ENCODE measurements around the gene TPRG1. TPM values are rescaled to one million over a fixed set of nuclear protein-coding genes. Genes with fewer than 3 reads are reported as not detected.

The TPRG1 gene
- total RNA-seq, 1 donor from 2014 or later: 11.6 TPM

GRCh38 chr3:189166321-189166720, 5.5 kb upstream of the TPRG1 start:
- Mint-ChIP-seq H3K27ac (peak overlapping the region; percentile 97), H3K36me3 (no peaks in the 10 kb centered on the region), H3K4me3 (peak overlapping the region; percentile 44), H3K4me1 (ENCODE audit: unreplicated experiment) (peaks cover 6% of the 10 kb centered on the region), H3K27me3 (no peaks in the 10 kb centered on the region), H3K9me3 (no peaks in the 10 kb centered on the region)
- no peak for TF ChIP-seq CTCF (conservative IDR thresholded peaks at IDR 0.05)
- DNase-seq (ENCODE audit: extremely low spot score, unreplicated experiment): no peak

- peak overlapping the region; percentile 44 for H3K4me3 Mint-ChIP-seq
- peaks cover 6% of the 10 kb centered on the region for H3K4me1 Mint-ChIP-seq (ENCODE audit: unreplicated experiment)
- DNase-seq (ENCODE audit: extremely low spot score, unreplicated experiment): no peak
- H3K36me3 Mint-ChIP-seq: no peaks in the 10 kb centered on the region
- H3K9me3 Mint-ChIP-seq: no peaks in the 10 kb centered on the region
- no peak for TF ChIP-seq CTCF (conservative IDR thresholded peaks at IDR 0.05)
- no peaks in the 10 kb centered on the region for H3K27me3 Mint-ChIP-seq
- peak overlapping the region; percentile 97 for H3K27ac Mint-ChIP-seq
Observed at GRCh38 chr3:189167027-189167766, 4.6 kb upstream of the TPRG1 start.

GRCh38 chr3:189168711-189169110, 3.1 kb upstream of the TPRG1 start:
- H3K36me3 Mint-ChIP-seq: no peaks in the 10 kb centered on the region
- DNase-seq (ENCODE audit: extremely low spot score, unreplicated experiment): no peak
- peak overlapping the region; percentile 97 for H3K27ac Mint-ChIP-seq
- H3K4me3 Mint-ChIP-seq: no peak overlapping the region
- TF ChIP-seq CTCF (conservative IDR thresholded peaks at IDR 0.05): no peak
- H3K27me3 Mint-ChIP-seq: no peaks in the 10 kb centered on the region
- H3K9me3 Mint-ChIP-seq: no peaks in the 10 kb centered on the region
- peaks cover 6% of the 10 kb centered on the region for H3K4me1 Mint-ChIP-seq (ENCODE audit: unreplicated experiment)

- peak; percentile 52 for TF ChIP-seq CTCF (conservative IDR thresholded peaks at IDR 0.05)
- Mint-ChIP-seq H3K4me1 (ENCODE audit: unreplicated experiment) (peaks cover 6% of the 10 kb centered on the region), H3K9me3 (no peaks in the 10 kb centered on the region), H3K36me3 (no peaks in the 10 kb centered on the region), H3K27ac (no peak overlapping the region), H3K4me3 (no peak overlapping the region), H3K27me3 (no peaks in the 10 kb centered on the region)
- no peak for DNase-seq (ENCODE audit: extremely low spot score, unreplicated experiment)
Observed at GRCh38 chr3:189169728-189170127, 2.0 kb upstream of the TPRG1 start.

GRCh38 chr3:189170559-189170958, 1.2 kb upstream of the TPRG1 start:
- TF ChIP-seq CTCF (conservative IDR thresholded peaks at IDR 0.05): no peak
- DNase-seq (ENCODE audit: extremely low spot score, unreplicated experiment): no peak
- Mint-ChIP-seq H3K36me3 (peaks cover 3% of the 10 kb centered on the region), H3K9me3 (no peaks in the 10 kb centered on the region), H3K27me3 (no peaks in the 10 kb centered on the region), H3K27ac (no peak overlapping the region), H3K4me1 (ENCODE audit: unreplicated experiment) (no peaks in the 10 kb centered on the region), H3K4me3 (no peak overlapping the region)
